Suprapubic skin (tissue), 4 donors: ENCODE measurements around the gene OSBPL9.

Experiments used
- CTCF ChIP-seq, 2 donors: fragments of 200-600 bp in 1 of 2; fragments of 450-650 bp in 1 of 2; sonication (generic) in 1 of 2; IDR thresholded peaks; one replicate each; pipeline ENCODE4 v1.5.1; 2016 to 2019; ENCODE audit warnings: antibody characterized with exemption in 2 of 2, mild to moderate bottlenecking in 1 of 2, moderate library complexity in 1 of 2
- EP300 ChIP-seq: sonication (generic); formaldehyde crosslinking; IDR thresholded peaks from one replicate; pipeline ENCODE4 v1.6.1; 2017; ENCODE audit warnings: antibody characterized with exemption
- POLR2AphosphoS5 ChIP-seq, 3 donors: sonication (generic); formaldehyde crosslinking; IDR thresholded peaks; one replicate each; pipeline ENCODE4 v1.6.1; 2017; ENCODE audit warnings: antibody characterized with exemption in 3 of 3

GRCh38 chr1:51754666-51755065 is 137.8 kb downstream of the OSBPL9 start:
- TF ChIP-seq CTCF (IDR thresholded peaks at IDR 0.05) (no peak), POLR2AphosphoS5 (IDR thresholded peaks at IDR 0.05) (no peak), EP300 (no peak)
